Measurements from ENCODE around the gene CALML6.

CALML6 gene

DNA sequence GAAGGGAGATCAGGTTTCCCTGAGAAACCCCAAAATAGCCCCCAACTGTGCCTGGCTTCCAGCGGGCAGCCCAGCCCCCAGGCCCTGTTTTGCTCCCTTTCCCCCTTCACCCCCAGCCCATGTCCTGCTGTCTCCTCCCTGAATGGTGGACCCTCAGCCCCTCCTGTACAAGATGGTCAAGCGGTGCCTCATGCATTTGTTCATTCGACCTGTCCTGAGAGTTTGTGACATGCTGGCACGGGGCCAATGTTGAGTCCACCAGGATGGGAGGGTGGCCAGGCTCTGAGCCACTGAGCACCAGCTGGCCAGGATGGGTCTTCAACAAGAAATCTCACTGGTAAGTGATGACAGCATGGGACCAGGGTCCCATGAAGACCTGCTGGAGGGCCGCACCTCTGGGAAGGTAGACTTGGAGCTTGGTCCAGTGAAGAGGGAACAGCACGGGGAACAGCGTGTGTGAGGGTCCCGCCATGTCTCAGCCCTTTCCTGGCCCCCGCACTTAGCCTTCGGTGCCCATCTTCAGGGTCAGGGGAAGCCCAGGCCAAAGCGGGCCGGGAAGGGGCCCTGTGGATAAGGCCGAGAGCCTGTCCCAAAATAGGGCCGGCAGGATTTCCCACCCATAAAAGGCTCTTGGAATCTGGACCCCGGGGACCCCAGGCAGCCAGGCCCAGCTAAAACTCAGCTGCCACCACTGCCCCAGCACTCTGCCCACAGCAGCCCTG is at the start of gene CALML6:
TSS of gene CALML6 (plus strand) at position 290 of the 722 bp plus-strand sequence. CDS start at position 311, 21 bp downstream.
- no peak for TF ChIP-seq CTCF (conservative IDR thresholded peaks at IDR 0.05)
- H3K27ac ChIP-seq = no peak within 1 kb of the TSS

- H3K27ac ChIP-seq = no peak overlapping the region
- no peak for TF ChIP-seq CTCF (conservative IDR thresholded peaks at IDR 0.05)
These were observed 47.9 kb upstream of the CALML6 start for GRCh38 chr1:1867164-1867563.

DNA sequence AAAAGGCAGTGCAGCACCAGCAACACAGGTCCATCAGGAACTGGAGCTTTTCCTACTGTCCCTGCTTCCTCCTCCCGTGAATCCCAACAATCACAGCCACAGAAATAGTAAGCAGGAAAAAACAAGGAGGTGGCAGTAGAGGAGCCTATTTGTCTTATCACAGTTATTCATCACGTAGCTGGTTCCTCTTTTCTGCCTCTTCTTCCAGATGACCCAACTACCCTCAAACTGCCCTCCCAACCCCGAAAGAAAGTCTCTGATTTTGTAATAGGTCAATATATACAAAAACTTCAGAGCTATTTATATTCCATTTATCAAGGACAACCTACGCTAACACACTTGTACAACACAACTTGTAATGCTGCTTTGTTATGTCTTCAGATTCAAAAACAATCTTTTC is 45.6 kb upstream of the CALML6 start:
- H3K27ac ChIP-seq = peak overlapping the region; percentile 36
- TF ChIP-seq CTCF (conservative IDR thresholded peaks at IDR 0.05) = no peak

- TF ChIP-seq CTCF (conservative IDR thresholded peaks at IDR 0.05) = no peak
- peak overlapping the region; percentile 47 for H3K27ac ChIP-seq
These were observed 42.6 kb upstream of the CALML6 start for GRCh38 chr1:1872329-1872994.

DNA sequence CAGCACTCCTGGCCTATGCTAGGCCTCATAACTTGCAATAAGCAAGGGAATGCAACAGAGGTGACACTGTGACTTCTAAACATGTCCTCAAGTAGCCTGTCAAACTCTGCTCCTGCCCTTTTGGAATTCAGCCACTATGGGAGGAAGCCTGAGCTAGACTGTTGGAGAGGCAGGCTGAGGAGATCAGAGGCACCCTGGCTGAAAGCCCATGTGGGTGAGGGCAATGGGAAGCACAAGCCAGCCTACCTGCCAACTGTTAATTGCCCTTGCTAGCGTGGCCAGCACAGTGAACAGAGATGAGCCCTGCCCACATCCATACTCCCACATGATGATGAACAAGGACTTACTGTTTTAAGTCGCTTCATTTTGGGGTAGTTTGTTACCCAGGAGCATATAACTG is 41.9 kb upstream of the CALML6 start:
- TF ChIP-seq CTCF (conservative IDR thresholded peaks at IDR 0.05) = no peak
- H3K27ac ChIP-seq = peak overlapping the region; percentile 47

DNA sequence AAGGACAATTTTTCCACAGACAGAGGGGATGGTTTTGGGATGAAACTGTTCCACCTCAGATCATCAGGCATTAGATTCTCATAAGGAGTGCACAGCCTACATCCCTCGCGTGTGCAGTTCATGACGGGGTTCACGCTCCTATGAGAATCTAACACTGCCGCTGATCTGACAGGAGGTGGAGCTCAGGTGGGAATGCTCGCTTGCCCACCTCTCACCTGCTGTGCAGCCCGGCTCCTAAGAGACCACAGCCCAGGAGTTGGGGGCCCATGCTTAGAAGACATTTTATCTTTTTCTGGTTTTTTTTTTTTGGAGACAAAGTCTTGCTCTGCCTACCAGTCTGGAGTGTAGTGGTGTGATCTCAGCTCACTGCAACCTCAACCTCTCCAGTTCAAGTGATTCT is 40.2 kb upstream of the CALML6 start:
- no peak overlapping the region for H3K27ac ChIP-seq
- TF ChIP-seq CTCF (conservative IDR thresholded peaks at IDR 0.05) = no peak

GRCh38 chr1:1875932-1876331 is 39.1 kb upstream of the CALML6 start:
- no peak for TF ChIP-seq CTCF (conservative IDR thresholded peaks at IDR 0.05)
- H3K27ac ChIP-seq = 0 out of 2 replicates have a peak overlapping the region, but pooled peaks have one; percentile 4
